HG03135 (cell line): Measurements from ENCODE around the gene METTL18.

Experiments
- ATAC-seq: cut with Tn5 transposase; IDR thresholded peaks from one replicate; pipeline ENCODE4 v1.9.1; 2021; ENCODE audit warnings: mild to moderate bottlenecking, moderate library complexity; ENCODE audit not compliant: unreplicated experiment

The METTL18 gene

DNA sequence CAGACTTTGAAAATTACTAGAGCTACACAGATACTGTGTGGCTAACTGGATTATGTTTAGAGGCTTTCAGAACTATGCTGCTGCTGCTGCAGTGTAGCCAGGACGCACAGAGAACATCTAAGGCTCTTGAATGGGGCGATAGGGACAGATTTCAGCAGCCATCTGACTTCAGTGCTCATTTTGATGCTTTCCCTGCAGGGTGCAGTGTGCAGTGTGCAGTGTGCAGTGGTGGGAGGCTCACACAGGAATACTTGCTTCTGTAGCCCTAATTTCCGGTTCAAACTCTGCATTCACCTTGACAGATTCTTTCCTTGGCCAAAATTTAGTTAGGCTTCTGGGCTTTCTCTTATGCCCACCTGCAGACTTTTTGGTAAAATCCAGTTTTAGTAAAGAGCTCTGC is 7.7 kb downstream of the METTL18 start:
- no peak for ATAC-seq

DNA sequence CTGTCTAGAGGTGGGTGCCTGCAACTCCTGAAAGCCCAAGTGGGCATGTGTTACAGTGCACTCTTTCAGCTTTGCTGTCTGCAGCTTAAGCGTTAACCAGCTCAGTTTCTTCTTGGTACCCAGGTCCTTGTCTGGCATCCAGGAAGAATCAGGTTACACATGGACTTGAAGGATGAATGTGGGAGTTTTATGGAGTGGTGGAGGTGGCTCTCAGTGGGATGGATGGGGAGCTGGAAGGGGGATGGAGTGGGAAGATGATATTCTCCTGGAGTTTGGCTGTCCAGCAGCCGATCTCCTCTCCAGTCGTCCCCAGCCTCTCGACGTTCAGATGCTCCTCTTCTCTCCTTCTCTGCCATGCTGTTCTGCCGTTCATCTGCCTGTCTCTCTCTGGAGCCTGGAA is 9.4 kb downstream of the METTL18 start:
- no peak for ATAC-seq

DNA sequence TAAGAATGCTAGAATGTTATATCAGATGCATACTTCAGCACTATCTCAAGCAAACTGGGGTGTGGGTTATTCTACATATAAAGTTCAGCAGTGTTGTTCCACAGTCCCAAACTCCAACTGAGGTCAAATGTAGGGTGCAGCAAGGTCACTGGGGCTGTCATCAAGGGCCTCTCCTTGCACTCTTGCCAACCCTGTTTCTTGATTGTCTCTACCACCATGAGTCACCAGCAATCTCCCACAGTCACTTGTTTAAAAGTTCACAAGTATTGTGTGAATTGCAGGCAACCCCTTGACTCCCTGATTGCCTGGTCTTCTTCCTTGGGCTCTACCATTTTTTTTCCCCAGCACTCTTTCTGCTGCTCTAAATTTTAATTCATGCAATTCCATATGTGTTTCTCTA is 10.6 kb downstream of the METTL18 start:
- no peak for ATAC-seq

DNA sequence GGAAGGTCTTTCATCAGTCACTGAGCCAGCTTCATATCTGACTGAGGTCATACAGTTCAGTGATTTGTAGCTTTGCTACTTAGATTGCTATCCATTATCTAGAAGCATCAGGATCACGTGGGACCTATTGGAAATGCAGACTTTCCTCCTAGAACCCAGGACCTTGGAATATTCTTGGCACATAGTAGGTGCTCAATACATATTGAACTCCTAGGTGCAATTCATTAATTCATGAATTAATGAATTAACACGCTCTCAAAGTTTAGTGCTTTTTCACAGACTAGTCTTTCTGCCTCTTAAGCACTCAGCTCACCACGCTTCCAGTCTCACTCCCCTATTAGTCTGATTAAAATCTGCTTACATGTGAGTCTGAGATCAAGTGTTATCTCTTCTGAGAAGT is 12.1 kb downstream of the METTL18 start:
- ATAC-seq, result no peak

GRCh38 chr1:169779970-169780369 is 14.7 kb downstream of the METTL18 start:
- no peak for ATAC-seq

- ATAC-seq, result no peak
Measured at GRCh38 chr1:169779150-169779549, 15.6 kb downstream of the METTL18 start.

DNA sequence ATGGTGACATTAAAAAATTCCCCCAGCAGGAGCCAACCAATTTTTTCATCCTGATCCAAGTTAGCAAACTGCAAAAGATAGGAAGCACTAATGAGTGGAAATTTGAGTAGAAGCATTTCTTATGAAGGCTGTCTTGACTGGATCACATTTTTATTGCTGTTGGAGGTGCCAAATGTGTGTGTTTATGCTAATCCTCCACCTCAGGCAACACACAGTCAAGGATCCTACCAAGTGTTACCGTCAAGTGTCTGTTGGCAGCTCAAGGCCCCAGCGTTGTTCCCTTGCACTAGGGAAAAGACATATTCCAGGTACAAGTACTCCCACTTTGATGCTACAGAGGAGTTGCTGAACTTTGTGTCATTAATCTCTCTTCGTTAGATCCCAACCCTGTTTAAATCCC is 18.3 kb downstream of the METTL18 start:
- ATAC-seq, result no peak

DNA sequence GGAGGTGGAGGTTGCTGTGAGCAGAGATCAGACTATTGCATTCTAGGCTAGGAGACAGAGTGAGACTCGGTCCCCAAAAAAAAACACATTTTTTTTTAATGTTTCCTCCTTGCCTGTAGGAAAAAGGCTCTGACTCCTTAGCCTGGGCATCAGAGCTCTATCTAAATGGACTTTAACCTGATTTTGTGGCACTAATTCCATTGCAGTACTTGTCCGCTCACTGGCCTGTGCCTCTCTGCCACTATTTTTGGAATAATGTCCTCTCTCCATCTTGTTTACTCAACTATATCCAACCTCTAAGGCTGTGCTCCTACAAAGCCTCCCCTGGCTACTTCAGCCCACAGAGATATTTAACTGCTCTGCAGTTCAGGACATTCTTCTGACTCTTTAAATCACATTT is 26.5 kb downstream of the METTL18 start:
- no peak for ATAC-seq

- ATAC-seq, result no peak
Measured at GRCh38 chr1:169765580-169766331, 29.0 kb downstream of the METTL18 start.

DNA sequence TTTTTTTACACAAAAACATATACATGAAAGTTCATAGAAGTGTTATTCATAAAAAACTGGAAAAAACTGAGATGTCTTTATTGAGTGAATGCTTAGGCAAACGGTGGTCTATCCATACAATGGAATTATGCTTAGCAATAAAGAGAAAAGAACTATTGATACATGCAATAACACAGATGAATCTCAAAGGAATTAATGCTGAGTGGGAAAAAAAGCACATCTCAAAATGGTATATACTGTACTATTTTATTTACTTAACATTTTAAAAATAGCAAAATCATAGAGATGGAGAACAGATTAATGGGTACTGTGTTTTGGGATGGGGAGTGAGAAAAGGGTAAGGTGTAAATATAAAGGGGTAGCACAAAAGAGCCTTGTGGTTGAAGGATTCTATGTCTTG is 29.8 kb downstream of the METTL18 start:
- no peak for ATAC-seq

- ATAC-seq, result no peak
Measured at GRCh38 chr1:169762699-169763098, 32.0 kb downstream of the METTL18 start.

GRCh38 chr1:169759038-169759437 is 35.7 kb downstream of the METTL18 start:
- ATAC-seq, result no peak

DNA sequence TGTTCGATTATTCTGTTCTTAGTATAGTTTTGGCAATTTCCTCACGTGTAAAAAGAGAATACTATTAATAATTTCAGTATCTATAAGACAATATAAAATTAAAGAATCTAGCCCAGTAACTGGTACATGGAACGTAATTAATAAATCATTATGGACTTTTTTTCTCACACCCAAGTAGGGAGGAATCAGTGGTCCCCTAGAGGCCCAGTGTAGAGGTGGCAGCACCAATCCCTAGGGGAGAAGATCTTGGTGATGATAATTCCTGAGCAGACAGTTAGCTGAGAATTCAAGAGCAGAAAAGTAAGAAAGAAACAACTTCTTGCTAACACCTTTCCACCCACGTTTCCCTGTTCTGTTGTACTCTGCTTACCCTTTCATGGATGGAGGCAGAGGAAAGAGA is 41.2 kb downstream of the METTL18 start:
- ATAC-seq, result no peak

GRCh38 chr1:169750041-169750440 is 44.7 kb downstream of the METTL18 start:
- no peak for ATAC-seq

- ATAC-seq, result no peak
Measured at GRCh38 chr1:169746550-169746949, 48.2 kb downstream of the METTL18 start.

DNA sequence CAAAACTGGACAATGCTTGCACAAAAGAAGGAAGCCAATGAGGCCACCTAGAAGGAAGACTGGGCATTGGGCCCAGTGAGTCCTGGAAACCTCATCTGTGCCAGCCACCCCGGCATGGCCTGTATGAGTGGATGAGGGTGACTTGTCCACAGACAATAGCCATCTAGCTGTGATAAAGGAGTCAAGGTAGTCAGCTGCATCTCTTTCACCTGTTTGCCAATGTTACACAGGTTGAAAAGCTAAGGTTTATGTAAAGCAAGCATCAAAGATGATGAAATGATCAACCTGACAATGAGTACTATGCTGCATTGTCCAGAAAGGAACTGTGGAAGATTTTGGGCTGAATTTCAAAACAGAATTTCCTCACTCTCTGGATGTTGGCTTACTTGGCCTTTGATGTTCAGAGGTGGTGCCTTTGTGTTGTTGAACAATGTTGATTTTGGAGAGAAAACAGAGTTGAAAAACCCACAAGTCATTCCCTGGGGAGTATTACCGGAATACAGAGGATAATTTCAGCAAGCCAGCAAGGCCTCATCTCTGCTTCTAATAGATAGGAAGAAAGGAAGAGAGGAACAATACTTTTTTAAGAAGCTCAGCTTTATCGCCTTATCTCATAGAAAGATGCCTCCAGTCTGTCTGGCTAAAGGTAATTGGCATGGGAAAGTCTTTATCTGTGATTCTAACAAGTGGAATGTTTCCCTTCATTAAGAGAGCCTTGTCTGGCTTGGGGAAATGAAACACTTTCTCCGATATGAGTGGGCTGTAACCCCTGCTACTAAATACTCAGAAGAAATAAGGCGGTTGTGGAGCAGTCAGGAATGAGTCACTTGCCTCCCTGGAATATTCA is 49.5 kb downstream of the METTL18 start:
- no peak for ATAC-seq
